Activated CD4-positive, alpha-beta T cell treated with anti-CD3 and anti-CD28 coated beads for 4 hours (primary cell): Measurements from ENCODE around the gene SLC9C2.
"Not testable (repeated sequence)": the region's sequence is repeated elsewhere in the genome, so short reads cannot be mapped to it uniquely, and the experiment has no call there.

Experiments
- DNase-seq, 2 donors: peaks; one replicate each; pipeline ENCODE4 v3.0.0-alpha.2; 2020

Gene SLC9C2

GRCh38 chr1:173603056-173603591 lies at the start of gene SLC9C2:
Gene SLC9C2, minus strand, starts transcription at chr1:173603072. Its CDS starts 1,296 bp downstream, at chr1:173601776.
- DNase-seq = no peak

GRCh38 chr1:173648880-173649605 lies 46.2 kb upstream of the SLC9C2 start:
- no peak for DNase-seq

- DNase-seq = no peak
Observed at GRCh38 chr1:173646656-173647055, 43.8 kb upstream of the SLC9C2 start.

- not testable (repeated sequence) for DNase-seq
Observed at GRCh38 chr1:173642450-173643139, 39.7 kb upstream of the SLC9C2 start.

GRCh38 chr1:173639102-173639501 lies 36.2 kb upstream of the SLC9C2 start:
- no peak for DNase-seq

GRCh38 chr1:173638043-173639021 lies 35.5 kb upstream of the SLC9C2 start:
- DNase-seq = no peak

- not testable (repeated sequence) for DNase-seq
Observed at GRCh38 chr1:173637236-173638042, 34.6 kb upstream of the SLC9C2 start.

- DNase-seq = no peak
Observed at GRCh38 chr1:173635116-173635515, 32.2 kb upstream of the SLC9C2 start, which contains the start of gene TEX50. Gene TEX50, plus strand, starts transcription at chr1:173635338. Its CDS starts 184 bp downstream, at chr1:173635522.

GRCh38 chr1:173628888-173629287 lies 26.0 kb upstream of the SLC9C2 start:
- no peak for DNase-seq

GRCh38 chr1:173627269-173627668 lies 24.4 kb upstream of the SLC9C2 start:
- no peak for DNase-seq

GRCh38 chr1:173616859-173617258 lies 14.0 kb upstream of the SLC9C2 start:
- DNase-seq = no peak

- DNase-seq = not testable (repeated sequence)
Observed at GRCh38 chr1:173613086-173613485, 10.2 kb upstream of the SLC9C2 start.

GRCh38 chr1:173608503-173609216 lies 5.8 kb upstream of the SLC9C2 start:
- DNase-seq = no peak

GRCh38 chr1:173601588-173601987 lies 1.3 kb downstream of the SLC9C2 start:
- no peak for DNase-seq

GRCh38 chr1:173596097-173596825 lies 6.6 kb downstream of the SLC9C2 start:
- no peak for DNase-seq

GRCh38 chr1:173591138-173591537 lies 11.7 kb downstream of the SLC9C2 start:
- DNase-seq = not testable (repeated sequence)

- no peak for DNase-seq
Observed at GRCh38 chr1:173590557-173590956, 12.3 kb downstream of the SLC9C2 start.

- DNase-seq = no peak
Observed at GRCh38 chr1:173581383-173582079, 21.3 kb downstream of the SLC9C2 start.

GRCh38 chr1:173580658-173581057 lies 22.2 kb downstream of the SLC9C2 start:
- no peak for DNase-seq

GRCh38 chr1:173580071-173580470 lies 22.8 kb downstream of the SLC9C2 start:
- DNase-seq = no peak
